PC-3 (cell line): ENCODE measurements around the gene CACNA1B. TPM values are rescaled to one million over a fixed set of nuclear protein-coding genes. Genes with fewer than 3 reads are reported as not detected.
"Not testable (repeated sequence)": the region's sequence is repeated elsewhere in the genome, so short reads cannot be mapped to it uniquely, and the experiment has no call there.

ENCODE experiments used
- ATAC-seq: fragments of 200-7000 bp; cut with Tn5 transposase; 2 replicates; pipeline ENCODE4 v1.9.1; 2020; ENCODE audit warnings: mild to moderate bottlenecking, moderate library complexity
- BruUV-seq: library from RNA; stranded (reverse); fragments of 400-500 nt; replicated peaks from 2 replicates; lab custom pipeline; 2021; lab: Mats Ljungman, UMichigan
- CTCF ChIA-PET: fragments of 300-600 bp; sonication (Branson Sonifier 250); formaldehyde crosslinking; loops from one replicate; lab custom pipeline; 2022; ENCODE audit warnings: antibody characterized with exemption; lab: Charles Lee
- POLR2A ChIA-PET: fragments of 300-600 bp; sonication (Branson Sonifier 250); formaldehyde crosslinking; loops from one replicate; lab custom pipeline; 2022; ENCODE audit warnings: antibody characterized with exemption; ENCODE audit not compliant: unreplicated experiment; lab: Charles Lee
- DNase-seq: peaks from one replicate; pipeline ENCODE4 v3.0.0-alpha.2; 2015
- H2AFZ ChIP-seq: fragments of 300-600 bp; sonication (generic); 2 replicates; pipeline ENCODE4 v1.6.0; 2016; ENCODE audit warnings: antibody characterized with exemption, low read length
- H3F3A ChIP-seq: fragments of 300-600 bp; sonication (generic); one replicate; pipeline ENCODE4 v1.6.0; 2017; ENCODE audit warnings: antibody characterized with exemption, low read length, control low read depth, mild to moderate bottlenecking; ENCODE audit not compliant: unreplicated experiment
- H3K27ac ChIP-seq: fragments of 300-600 bp; sonication (generic); 2 replicates; pipeline ENCODE4 v1.5.1; 2016; ENCODE audit warnings: mild to moderate bottlenecking, low read length
- H3K27me3 ChIP-seq: fragments of 300-600 bp; sonication (generic); 2 replicates; pipeline ENCODE4 v1.6.1; 2016; ENCODE audit warnings: low read length, mixed read lengths
- H3K36me3 ChIP-seq: fragments of 300-600 bp; sonication (generic); 2 replicates; pipeline ENCODE4 v1.6.1; 2016; ENCODE audit warnings: low read depth, mixed run types, low read length, mixed read lengths
- H3K4me1 ChIP-seq: fragments of 300-600 bp; sonication (generic); 2 replicates; pipeline ENCODE4 v1.5.1; 2016; ENCODE audit warnings: low read length; ENCODE audit not compliant: insufficient read depth
- H3K4me2 ChIP-seq: fragments of 300-600 bp; sonication (generic); 2 replicates; pipeline ENCODE4 v1.6.0; 2016; ENCODE audit warnings: low read length
- H3K4me3 ChIP-seq: fragments of 300-600 bp; sonication (generic); 2 replicates; pipeline ENCODE4 v1.5.1; 2016; ENCODE audit warnings: mild to moderate bottlenecking, low read length, mixed read lengths
- H3K79me2 ChIP-seq: fragments of 300-600 bp; sonication (generic); 2 replicates; pipeline ENCODE4 v1.6.1; 2017; ENCODE audit warnings: low read length, mixed read lengths
- H3K9ac ChIP-seq: fragments of 300-600 bp; sonication (generic); 2 replicates; pipeline ENCODE4 v1.6.0; 2016; ENCODE audit warnings: mild to moderate bottlenecking, low read length
- H3K9me2 ChIP-seq: fragments of 300-600 bp; sonication (generic); replicated peaks from 2 replicates; pipeline ENCODE4 v1.6.1; 2016; ENCODE audit warnings: mixed run types, low read length, mixed read lengths
- H3K9me3 ChIP-seq: fragments of 300-600 bp; sonication (generic); 2 replicates; pipeline ENCODE4 v1.6.1; 2016; ENCODE audit warnings: low read length, mixed read lengths
- H4K20me1 ChIP-seq: fragments of 300-600 bp; sonication (generic); 2 replicates; pipeline ENCODE4 v1.6.1; 2016; ENCODE audit warnings: low read length, mixed read lengths
- EZH2 ChIP-seq: fragments of 300-600 bp; sonication (generic); IDR thresholded peaks from one replicate; pipeline ENCODE4 v1.6.1; 2017; ENCODE audit warnings: antibody characterized with exemption, mild to moderate bottlenecking, low read length; ENCODE audit not compliant: unreplicated experiment
- EZH2phosphoT487 ChIP-seq: fragments of 300-600 bp; sonication (generic); IDR thresholded peaks from 2 replicates; pipeline ENCODE4 v1.6.1; 2018; ENCODE audit warnings: mild to moderate bottlenecking, antibody characterized with exemption, low read length, borderline replicate concordance
- intact Hi-C: fragments of 100-400 bp; cut with micrococcal nuclease; formaldehyde crosslinking; loops from 2 replicates; pipeline ENCODE4 v1.9.0; 2023
- total RNA-seq: library from RNA; depleted of rRNA; stranded (reverse); fragments of >200 nt; gene quantifications from 2 replicates; pipeline ENCODE4 v1.2.3, GENCODE V29; 2014
- TF ChIP-seq, protein P1 (sequence below): fragments of 300-600 bp; sonication (generic); conservative IDR thresholded peaks from 2 replicates; pipeline ENCODE4 v1.5.1; 2017; ENCODE audit warnings: antibody characterized with exemption, low read depth, mild to moderate bottlenecking, low read length

Gene CACNA1B
- total RNA-seq, 1 experiment from 2014 or later: not detected

DNA sequence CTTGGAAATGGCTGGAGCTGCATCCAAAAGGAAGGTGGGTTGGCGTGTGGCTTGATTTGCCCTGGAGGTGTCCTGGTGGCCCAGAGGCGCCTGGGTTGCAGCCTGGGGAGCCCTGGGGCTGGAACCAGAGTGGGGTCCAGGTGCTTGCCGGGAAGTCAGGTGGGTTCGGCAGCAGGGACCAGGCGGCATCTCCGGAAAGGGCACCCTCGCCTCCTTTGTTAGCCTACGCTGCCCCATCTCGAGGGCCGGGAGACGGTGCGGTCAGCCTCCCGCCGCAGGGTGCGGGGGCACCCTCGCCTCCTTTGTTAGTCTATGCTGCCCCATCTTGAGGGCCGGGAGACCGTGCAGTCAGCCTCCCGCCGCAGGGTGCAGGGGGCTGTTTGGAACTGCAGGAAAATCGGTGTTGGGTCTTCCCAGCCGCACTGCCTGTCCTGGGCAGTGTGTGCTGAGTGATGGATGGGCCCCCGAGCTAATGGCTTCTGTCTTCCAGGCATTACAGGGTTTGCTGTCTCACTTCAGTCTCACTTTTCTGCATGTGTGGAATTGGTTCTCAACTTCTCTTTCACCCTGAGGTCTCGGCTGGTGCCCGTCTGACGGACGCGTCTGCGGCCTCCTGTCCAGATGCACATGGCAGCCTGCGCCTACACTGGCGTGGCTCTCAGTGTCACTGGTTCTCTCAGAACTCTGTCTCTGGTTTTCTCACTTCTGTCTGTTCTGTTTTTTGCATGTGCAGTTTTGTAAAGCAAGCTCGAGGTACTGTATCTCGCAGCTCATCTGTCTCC lies 139.0 kb downstream of the CACNA1B start:
- ATAC-seq: no peak
- BruUV-seq: no TSS peak
- Histone ChIP-seq H3F3A (no peaks in the 10 kb centered on the region), H3K4me3 (no peak overlapping the region), H4K20me1 (no peaks in the 10 kb centered on the region), H3K9ac (no peak overlapping the region), H3K9me3 (no peaks in the 10 kb centered on the region), H3K27me3 (no peaks in the 10 kb centered on the region), H3K36me3 (no peaks in the 10 kb centered on the region), H3K79me2 (no peaks in the 10 kb centered on the region), H3K4me1 (no peaks in the 10 kb centered on the region), H2AFZ (no peak overlapping the region), H3K4me2 (no peak overlapping the region), H3K9me2 (no peaks in the 10 kb centered on the region), H3K27ac (no peak overlapping the region)
- ChIA-PET POLR2A (no interaction called here), CTCF (no interaction called here)
- TF ChIP-seq EZH2phosphoT487 (no peak), EZH2 (no peak)
- TF ChIP-seq, protein P1, sequence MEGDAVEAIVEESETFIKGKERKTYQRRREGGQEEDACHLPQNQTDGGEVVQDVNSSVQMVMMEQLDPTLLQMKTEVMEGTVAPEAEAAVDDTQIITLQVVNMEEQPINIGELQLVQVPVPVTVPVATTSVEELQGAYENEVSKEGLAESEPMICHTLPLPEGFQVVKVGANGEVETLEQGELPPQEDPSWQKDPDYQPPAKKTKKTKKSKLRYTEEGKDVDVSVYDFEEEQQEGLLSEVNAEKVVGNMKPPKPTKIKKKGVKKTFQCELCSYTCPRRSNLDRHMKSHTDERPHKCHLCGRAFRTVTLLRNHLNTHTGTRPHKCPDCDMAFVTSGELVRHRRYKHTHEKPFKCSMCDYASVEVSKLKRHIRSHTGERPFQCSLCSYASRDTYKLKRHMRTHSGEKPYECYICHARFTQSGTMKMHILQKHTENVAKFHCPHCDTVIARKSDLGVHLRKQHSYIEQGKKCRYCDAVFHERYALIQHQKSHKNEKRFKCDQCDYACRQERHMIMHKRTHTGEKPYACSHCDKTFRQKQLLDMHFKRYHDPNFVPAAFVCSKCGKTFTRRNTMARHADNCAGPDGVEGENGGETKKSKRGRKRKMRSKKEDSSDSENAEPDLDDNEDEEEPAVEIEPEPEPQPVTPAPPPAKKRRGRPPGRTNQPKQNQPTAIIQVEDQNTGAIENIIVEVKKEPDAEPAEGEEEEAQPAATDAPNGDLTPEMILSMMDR: no peak
- intact Hi-C loops: no loop called here
- DNase-seq: no peak

- no peak overlapping the region for H2AFZ ChIP-seq
- BruUV-seq: no TSS peak
- H3K9ac ChIP-seq: no peak overlapping the region
- no peaks in the 10 kb centered on the region for H4K20me1 ChIP-seq
- no peaks in the 10 kb centered on the region for H3K4me1 ChIP-seq
- CTCF ChIA-PET: no interaction called here
- H3K9me3 ChIP-seq: no peaks in the 10 kb centered on the region
- no peaks in the 10 kb centered on the region for H3K36me3 ChIP-seq
- DNase-seq: no peak
- TF ChIP-seq EZH2 (no peak), EZH2phosphoT487 (no peak)
- TF ChIP-seq, protein P1: no peak
- no peaks in the 10 kb centered on the region for H3F3A ChIP-seq
- H3K27me3 ChIP-seq: 0 out of 2 replicates have a peak, but pooled peaks cover under 1% of the 10 kb centered on the region
- no peaks in the 10 kb centered on the region for H3K79me2 ChIP-seq
- no peak for ATAC-seq
- H3K27ac ChIP-seq: no peak overlapping the region
- H3K9me2 ChIP-seq: no peaks in the 10 kb centered on the region
- intact Hi-C loops: no loop called here
- POLR2A ChIA-PET: no interaction called here
- H3K4me3 ChIP-seq: no peak overlapping the region
- H3K4me2 ChIP-seq: no peak overlapping the region
Observed at GRCh38 chr9:138017200-138017599, 139.6 kb downstream of the CACNA1B start.

DNA sequence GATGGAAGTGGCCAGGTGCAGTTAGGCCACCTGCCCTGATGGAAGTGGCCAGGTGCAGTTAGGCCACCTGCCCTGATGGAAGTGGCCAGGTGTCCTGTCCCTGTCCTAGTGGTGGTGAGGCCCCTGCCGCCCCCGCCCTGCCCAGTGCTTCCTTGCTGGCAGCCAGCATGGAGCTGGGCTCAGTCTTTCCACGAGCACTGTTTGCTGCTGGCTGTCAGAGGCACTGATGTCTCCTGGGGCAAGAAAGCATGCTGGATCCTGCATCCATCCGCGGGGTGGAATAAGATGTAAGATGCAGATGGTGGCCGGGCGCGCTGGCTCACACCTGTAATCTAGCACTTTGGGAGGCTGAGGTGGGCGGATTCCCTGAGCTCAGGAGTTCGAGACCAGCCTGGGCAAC lies 141.9 kb downstream of the CACNA1B start:
- ATAC-seq, H3K9ac ChIP-seq, H3K9me2 ChIP-seq, H3K27ac ChIP-seq, DNase-seq, H3K4me1 ChIP-seq, H3K9me3 ChIP-seq, intact Hi-C loops, H4K20me1 ChIP-seq, H3K79me2 ChIP-seq, H3K36me3 ChIP-seq, H2AFZ ChIP-seq, H3F3A ChIP-seq, BruUV-seq, H3K4me2 ChIP-seq, CTCF ChIA-PET, H3K4me3 ChIP-seq: not testable (repeated sequence)
- POLR2A ChIA-PET: interaction anchor here (0.6 kb wide), 1 partner anchor 169 kb away, joined by 3 read pairs; no protein-coding TSS in a partner anchor
- peaks cover 16% of the 10 kb centered on the region for H3K27me3 ChIP-seq
